DMS153 (cell line): ENCODE results near the gene SCML1.
"Not testable (repeated sequence)": the region's sequence is repeated elsewhere in the genome, so short reads cannot be mapped to it uniquely, and the experiment has no call there.

Experiments used
- DNase-seq: peaks from one replicate; lab custom pipeline; 2025; lab: John Stamatoyannopoulos, UW

SCML1 gene

GRCh38 chrX:17738737-17739535 is 1.6 kb downstream of the SCML1 start:
- DNase-seq, result no peak

DNA sequence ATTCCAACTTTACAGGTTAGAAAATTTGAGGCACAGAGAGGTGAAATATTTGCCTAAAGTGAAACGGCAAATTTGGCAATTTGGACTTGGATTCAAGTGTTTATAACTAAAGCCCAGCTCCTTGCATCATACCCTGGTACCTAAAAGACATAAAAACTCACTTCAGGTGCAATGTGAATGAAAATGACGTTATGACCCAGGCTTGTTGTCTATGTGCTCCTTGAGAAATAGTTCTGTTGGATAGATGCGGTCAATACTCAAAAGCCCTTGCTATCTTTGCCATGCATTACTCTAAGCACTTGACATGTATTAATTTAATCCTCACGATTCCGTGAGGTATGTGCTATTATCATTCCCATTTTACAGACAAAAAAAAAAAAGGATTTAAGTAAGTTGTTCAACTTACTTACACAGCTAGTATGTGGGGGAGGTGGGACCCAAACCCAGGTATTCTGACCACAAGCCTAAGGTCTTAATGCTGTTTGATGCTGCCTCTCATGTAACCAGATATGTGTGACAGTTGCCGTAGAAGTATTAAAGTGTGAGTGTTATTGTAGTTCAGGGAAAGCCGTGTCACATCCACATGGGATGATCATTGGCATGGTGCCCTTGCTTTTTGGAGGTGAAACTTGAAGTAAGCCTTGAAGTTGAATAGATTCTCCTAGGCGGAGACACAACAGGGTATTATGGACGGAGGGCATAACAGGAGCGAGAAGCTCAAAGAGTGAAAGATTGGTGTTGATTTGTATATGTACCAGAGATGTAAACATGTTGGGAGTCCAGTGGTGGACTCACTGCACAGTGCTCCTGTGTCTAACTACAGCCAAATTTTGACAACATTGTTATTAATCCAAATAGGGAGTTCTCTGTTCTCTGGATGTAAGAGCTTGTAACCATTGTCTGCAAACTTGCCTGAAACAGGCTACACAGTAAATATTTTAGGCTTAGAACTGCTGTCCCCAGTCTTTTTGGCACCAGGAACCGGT is 3.1 kb downstream of the SCML1 start:
- no peak for DNase-seq

DNA sequence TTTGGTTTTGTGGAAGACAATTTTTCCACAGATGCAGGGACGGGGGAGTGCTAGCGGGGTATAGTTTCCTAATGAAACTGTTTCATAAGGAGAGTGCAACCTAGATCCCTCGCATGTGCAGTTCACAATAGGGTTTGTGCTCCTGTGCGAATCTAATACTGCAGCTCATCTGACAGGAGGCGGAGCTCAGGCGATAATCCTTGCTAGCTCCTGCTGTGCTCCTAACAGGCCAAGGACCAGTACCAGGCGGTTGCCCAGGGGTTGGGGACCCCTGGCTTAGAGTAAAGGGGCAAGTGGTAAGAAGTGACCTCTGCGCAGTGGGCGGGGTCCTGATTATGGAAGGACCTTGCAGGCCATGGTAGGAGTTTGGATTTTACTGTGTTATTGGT is 3.8 kb downstream of the SCML1 start:
- no peak for DNase-seq

DNA sequence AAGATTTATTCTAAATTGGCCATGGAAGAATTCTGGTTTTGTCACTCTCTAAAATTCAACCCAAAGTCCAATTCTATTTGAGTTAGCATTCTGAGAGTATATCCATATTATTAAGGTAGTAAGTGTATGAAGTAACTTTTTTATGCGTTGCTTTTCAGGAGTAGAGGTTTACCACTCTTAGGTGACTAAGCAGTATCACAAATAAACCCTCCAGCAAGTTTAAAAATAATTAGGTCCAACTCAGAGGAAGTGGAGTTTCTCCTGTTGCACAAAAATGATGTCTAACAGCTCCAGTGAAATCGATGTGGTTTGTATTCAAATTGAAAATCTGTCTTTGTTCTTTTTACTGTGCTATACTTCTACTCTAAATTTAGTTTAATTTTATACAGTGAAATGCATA is 6.6 kb downstream of the SCML1 start:
- DNase-seq, result no peak

GRCh38 chrX:17744896-17745523 is 7.7 kb downstream of the SCML1 start:
- DNase-seq, result no peak

- DNase-seq, result no peak
Observed at GRCh38 chrX:17747692-17748091, 10.4 kb downstream of the SCML1 start.

DNA sequence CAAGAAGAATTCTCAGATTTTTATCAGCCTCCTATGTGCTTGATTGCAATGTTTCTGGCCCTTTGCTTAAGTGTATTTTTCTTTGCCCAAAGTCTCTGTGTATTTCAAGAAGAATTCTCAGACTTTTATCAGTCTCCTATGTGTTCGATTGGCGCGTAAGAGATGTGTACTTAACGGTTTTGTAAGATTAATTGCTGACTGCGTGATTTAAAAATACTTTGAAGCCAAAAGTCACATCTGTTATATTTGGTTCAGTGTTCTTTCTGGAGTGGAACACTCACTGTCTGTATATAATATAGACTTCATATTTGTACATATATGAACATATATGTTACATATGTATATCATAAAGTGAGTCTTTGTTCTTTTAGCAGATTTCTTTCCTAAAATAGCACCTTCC is 11.4 kb downstream of the SCML1 start:
- no peak for DNase-seq

DNA sequence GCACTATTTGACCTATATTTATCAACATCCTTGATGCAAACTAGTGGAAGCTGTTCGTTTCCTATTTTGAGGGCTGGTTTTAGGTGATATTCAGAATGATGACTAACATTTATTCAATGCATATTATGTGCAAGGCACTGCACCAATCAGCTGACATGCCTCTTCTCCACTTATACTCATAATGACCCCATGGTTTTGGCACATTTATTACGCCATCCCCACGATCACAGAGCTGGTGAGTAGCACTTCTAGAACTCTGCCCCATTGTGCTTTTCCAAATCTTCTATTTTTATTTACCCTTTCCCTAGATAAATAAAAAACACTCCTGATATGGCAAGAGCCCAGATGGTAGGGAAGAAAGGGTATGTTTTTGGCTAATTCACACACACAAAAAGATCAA is 13.1 kb downstream of the SCML1 start:
- no peak for DNase-seq

DNA sequence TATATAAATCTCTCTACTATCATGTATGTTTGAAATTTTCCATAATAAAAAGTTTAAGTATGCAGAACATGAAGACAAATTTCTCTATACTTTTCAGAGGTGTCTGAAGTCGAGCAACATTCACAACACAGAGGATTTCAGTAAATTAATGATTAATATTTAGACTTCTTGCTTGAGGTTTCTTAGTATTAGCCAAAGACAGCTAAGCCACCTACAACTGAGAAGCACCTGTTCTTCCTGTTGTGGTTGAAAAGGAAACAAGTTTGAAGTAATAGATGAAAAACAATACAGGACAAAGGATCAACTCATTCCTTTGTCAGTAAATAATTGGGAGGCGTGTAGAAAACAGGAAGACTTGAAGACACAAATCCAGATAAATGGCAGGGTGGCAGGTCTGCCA is 21.1 kb downstream of the SCML1 start:
- no peak for DNase-seq

DNA sequence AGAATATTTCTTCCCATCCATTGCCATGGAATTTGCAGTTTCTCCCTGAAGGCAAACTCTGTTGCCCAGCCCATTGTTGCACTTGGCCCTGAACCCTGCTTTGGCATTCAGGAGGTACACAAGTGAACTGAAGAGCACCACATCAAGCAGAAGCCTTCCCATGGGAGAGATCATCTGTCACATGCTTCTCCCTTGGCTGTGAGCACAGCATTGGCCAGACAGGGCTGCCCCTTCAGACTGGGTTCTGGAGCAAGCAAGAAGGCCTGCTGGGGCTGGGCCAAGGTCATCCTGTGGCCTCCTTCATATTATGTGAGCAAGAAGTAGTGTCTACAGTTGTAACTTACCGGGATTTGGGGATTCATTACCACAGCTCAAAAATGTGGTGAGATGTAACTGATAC is 22.7 kb downstream of the SCML1 start:
- no peak for DNase-seq

DNA sequence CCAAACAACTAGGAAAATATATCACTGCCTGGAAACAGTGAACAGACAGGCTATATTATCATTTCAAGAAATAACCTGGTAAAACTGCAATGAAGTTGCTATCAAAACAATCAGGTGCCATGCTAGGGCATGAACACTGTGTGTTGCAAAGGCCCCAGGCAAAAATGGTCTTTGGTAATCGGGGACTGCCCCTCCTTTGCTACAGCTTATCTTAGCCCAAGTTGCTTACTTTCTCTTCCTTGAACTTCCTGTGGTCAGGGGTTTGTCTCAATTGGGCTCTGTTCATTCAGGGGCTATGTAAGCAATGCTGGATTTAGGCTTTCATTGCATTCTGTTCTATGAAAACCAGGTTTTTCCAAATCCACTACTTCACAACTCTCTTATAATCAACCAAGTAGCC is 30.4 kb downstream of the SCML1 start:
- no peak for DNase-seq

DNA sequence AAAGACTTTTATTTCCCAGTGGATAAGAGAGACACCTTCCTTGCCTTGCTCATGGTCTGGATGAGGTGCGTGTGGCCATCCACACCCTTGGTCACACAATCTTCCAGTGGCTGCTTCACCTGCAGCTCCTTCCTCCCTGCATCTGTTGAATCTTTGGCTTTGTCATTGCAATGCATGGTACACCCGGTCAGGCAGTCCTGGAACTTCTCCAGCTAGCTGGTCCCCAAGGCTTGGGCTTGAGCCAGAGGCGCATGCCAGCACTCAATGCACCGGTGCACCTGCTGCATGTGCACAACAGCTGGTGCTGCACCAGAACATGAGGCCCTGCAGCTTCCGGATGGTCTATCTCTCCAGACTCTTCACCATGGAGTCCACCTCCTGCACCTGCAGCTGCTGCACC is 31.7 kb downstream of the SCML1 start:
- no peak for DNase-seq

DNA sequence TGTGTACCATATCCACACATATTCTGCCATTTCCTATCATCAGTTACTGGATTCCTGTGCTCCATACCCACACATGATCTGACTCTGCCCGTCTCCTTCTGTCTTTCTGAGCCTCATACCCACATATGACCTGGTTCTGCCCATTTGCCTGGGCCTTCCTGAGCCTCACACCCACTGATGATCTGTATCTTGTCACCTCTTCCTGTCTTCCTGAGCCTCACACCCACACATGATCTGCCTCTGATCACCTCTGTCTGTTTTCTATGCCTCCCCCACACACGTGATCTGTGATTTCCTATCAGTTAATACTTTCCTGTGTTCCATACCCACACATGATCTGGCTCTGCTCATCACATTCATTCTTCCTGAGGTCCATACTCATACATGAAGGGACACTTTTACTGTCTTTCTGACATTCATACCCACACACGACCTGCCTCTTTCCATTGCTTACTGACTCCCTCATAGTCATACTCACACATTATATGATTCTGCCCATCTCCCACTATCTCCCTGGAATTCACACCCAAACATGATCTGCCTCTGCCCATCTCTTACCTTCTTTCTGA is 32.5 kb downstream of the SCML1 start:
- no peak for DNase-seq

DNA sequence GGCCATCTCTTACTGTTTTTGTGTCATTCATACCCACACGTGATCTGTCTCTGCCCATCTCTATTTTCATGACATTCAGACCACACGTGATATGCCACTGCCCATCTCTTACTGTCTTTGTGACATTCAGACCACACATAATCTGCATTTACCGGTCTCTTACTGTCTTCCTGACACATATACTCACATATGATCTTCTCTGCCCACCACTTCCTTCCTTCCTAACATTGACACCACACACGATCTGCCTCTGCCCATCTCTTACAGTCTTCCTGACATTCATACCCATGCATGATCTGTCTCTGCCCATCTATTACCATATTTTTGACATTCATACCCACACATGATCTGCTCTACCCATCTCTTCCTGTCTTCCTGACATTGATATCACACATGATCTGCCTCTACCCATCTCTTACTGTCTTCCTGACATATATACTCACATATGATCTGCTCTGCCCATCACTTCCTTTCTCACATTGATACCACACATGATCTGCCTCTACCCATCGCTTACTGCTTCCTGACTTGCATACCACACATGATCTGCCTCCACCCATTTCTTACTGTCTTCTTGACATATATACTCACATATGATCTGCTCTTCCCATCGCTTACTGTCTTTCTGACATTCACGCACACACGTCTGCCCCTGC is 36.1 kb downstream of the SCML1 start:
- no peak for DNase-seq

- DNase-seq, result no peak
Observed at GRCh38 chrX:17774053-17774452, 36.8 kb downstream of the SCML1 start.

- no peak for DNase-seq
Observed at GRCh38 chrX:17778997-17779396, 41.7 kb downstream of the SCML1 start.

DNA sequence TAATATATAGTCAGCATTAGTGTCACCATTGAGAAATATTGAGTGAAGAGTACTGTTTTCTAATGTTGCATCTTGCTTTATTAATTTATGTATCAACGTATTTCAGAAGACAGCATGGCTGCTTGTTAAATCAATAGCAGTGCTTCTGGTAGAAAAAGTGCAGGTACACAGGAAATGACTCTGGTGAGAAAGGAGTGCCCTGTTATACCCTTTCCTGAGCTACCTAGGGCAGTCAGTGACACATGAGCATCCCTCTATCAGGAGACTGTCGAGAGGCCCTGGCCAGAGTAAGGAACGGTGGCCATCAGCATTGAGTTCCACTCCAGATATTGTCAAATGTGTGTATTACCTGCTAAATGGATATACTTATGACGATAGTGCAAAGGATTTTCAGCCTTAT is 42.1 kb downstream of the SCML1 start:
- no peak for DNase-seq

DNA sequence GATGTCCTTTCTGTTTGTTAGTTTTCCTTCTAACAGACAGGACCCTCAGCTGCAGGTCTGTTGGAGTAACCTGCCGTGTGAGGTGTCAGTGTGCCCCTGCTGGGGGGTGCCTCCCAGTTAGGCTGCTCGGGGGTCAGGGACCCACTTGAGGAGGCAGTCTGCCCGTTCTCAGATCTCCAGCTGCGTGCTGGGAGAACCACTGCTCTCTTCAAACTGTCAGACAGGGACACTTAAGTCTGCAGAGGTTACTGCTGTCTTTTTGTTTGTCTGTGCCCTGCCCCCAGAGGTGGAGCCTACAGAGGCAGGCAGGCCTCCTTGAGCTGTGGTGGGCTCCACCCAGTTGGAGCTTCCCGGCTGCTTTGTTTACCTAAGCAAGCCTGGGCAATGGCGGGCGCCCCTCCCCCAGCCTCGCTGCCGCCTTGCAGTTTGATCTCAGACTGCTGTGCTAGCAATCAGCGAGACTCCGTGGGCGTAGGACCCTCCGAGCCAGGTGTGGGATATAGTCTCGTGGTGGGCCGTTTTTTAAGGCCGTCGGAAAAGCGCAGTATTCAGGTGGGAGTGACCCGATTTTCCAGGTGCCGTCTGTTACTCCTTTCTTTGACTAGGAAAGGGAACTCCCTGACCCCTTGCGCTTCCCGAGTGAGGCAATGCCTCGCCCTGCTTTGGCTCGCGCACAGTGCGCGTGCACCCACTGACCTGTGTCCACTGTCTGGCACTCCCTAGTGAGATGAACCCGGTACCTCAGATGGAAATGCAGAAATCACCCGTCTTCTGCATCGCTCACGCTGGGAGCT is 49.5 kb downstream of the SCML1 start:
- not testable (repeated sequence) for DNase-seq

GRCh38 chrX:17787557-17787956 is 50.3 kb downstream of the SCML1 start:
- no peak for DNase-seq

DNA sequence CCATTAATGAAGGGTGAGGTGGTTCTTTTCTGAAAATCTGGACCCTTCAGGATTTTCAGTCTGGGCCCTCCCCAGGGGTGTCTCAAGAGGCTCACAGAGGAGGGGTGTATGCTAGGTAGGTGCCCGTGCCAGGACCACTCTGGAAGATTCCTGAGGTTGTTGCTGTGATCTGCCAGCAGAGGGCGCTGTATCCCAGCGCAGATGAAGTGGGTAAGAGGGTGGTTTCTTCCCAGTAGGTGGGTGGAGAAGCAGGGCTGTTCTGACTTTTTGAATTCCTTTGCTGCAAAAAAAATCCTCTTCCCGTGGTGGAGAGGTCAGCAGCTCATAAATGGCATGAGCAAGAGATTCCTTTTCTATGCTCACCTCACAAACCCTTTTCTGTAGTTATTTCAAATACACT is 51.1 kb downstream of the SCML1 start:
- DNase-seq, result peak; percentile 22

DNA sequence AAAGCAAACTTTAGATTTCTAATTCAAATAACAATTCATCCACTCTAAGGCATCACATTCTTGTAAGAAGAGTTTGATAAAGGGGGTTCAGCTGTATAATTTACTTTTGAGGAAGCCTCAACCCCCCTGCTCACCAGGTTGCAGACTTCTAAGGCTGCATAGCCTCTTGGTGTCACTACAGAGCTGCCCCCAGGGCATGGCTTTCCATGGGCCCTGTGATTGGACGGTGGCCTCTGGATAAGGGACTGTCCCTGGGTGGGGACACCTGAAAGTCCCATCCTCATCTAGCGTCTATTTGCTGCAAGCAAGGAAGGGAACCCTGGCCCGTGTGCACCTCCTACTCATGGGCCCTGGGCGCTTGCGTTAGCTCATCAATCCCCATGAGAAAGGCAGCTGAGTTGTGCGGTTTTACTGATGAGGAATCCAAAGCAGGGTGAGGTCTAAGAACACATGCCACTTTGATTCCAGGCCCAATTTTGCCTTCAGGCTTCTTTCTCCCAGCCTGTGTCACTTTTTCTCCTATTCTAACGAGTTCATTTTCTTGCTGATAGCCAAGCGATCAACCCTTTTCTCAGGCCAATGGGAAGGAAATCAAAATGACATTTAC is 51.8 kb downstream of the SCML1 start:
- DNase-seq, result no peak
